HG03025 (cell line): ENCODE data around the gene CSGALNACT2.

Source experiments
- ATAC-seq: cut with Tn5 transposase; IDR thresholded peaks from one replicate; pipeline ENCODE4 v1.9.1; 2021; ENCODE audit warnings: mild to moderate bottlenecking, moderate library complexity; ENCODE audit not compliant: unreplicated experiment, low FRiP score

CSGALNACT2 gene

DNA sequence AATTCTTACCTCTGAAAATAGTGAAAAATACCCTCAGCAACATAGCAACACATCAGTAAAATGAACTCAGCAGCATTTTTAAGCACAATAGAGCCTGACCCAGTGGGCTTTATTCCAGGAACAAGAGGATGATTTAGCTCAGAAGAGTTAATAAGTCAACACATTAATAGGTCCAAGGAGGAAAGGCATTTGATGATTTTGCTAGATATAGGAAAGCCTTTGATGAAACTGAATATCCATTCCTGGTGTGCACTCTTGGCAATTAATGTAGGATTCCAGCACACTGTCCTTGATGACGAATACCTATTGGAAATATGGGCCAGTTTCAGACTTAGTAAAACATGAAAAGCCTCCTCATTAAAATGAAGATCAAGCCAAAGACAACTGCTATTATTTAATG lies 86.1 kb downstream of the CSGALNACT2 start:
- ATAC-seq, result no peak

DNA sequence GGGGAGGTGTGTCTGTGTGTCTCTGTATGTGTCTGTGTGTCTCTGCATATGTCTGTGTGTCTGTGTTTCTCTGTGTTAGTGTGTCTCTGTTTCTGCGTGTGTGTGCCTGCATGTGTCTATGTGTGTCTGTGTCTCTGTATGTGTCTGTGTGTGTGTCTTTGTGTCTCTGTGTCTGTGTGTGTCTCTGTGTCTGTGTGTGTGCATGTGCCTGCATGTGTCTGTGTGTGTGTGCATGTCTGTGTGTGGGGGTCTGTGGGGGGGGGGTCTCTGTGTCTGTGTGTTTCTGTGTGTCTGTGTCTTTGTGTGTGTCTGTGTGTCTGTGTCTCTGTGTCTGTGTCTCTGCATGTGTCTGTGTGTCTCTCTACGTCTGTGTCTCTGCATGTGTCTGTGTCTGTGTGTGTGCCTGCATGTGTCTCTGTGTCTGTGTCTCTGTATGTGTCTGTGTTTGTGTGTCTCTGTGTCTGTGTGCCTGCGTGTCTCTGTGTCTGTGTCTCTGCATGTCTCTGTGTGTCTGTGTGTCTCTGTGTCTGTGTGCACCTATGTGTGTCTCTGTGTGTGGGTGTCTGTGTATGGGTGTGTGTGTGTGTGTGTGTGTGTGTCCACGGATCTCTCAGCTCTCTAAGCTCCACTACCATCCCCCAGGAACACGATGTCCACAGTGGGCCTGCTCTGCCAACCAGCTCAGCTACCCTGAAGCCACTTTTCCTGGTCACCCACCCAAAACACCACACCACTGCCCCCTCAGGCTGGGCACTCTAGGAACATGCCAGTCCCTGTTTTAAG lies 87.0 kb downstream of the CSGALNACT2 start:
- no peak for ATAC-seq

DNA sequence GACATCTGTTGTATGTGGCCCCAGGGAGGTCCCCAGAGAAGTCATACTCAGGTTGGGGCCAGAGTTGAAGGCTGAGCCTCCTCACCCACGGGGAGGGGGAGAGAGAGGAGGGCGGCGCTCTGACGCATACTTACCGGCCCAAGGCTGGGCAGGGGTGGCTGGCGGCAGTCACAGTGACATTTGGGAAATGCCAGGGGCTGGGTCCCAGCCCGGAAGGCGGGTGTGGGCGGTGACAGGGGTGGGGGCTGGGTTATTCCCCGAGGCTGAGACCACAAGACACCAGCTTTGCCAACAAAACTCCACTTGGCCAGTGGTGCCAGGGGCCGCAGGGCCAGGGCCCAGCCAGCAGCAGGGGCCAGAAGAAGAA lies 87.5 kb downstream of the CSGALNACT2 start:
- no peak for ATAC-seq

DNA sequence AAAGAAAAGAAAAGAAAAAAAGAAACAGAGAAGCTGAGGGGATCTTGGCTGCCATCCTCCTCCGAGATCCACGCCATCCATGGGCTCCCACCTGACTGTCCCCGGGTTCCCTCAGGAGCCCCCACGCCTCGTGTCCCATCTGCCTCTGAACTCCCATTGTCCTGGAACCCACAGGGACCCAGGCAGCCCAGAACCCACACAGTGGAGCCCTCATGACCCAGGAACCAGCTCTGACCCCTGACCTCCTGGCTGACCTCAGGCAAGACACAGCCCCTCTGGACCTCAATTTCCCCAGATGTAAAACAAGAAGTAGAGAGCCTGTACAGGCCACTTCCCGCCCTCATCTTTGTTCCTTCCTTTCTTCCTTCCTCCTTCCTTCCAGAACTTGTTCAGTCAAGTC lies 88.2 kb downstream of the CSGALNACT2 start:
- no peak for ATAC-seq

DNA sequence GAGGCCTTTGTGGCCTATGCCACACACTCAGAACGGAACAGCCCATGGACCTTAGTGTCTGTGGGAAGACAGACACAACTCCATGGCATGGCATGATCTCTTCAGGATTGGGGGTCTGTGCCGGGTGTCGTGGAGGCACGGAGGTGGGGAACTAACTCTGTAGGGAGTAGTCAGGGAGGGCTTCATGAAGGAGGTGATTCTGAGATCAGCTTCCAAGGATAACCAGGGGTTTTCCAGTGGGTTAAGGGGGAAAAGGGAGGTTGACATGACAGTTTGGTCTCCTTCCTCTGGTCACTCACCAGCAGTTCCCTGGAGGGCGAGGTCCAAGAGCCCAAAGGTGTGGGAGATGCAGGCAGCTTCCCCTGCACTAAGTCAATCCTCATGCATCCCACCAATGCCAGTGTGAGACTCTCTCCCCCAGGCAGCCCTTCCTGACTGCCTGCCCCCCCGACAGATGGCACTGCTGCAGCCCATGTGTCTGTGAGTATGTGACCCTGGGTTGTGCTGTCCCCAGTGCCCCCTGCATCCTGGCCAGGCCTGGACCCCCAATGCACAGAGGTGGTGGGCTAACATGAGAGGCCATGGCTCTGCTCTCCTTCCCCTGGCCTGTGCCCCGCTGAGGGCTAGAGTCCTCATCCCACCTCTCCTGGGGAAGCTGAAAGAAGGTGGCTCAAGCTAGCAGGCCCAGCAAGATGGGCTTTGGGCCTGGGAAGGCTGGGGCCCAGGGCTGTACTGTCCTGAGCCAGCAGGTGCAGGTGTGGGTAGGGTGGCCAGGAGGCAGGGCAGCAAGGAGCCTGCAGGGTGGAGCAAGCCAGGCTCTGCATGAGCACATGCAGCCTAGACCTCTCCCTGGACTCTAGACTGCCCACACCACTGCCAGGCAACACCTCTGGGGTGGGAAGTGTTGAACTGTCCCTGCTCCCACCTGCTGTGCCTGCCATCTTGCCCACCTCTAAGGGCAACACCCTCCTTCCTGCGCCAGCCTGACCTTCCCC lies 88.9 kb downstream of the CSGALNACT2 start:
- ATAC-seq, result no peak

DNA sequence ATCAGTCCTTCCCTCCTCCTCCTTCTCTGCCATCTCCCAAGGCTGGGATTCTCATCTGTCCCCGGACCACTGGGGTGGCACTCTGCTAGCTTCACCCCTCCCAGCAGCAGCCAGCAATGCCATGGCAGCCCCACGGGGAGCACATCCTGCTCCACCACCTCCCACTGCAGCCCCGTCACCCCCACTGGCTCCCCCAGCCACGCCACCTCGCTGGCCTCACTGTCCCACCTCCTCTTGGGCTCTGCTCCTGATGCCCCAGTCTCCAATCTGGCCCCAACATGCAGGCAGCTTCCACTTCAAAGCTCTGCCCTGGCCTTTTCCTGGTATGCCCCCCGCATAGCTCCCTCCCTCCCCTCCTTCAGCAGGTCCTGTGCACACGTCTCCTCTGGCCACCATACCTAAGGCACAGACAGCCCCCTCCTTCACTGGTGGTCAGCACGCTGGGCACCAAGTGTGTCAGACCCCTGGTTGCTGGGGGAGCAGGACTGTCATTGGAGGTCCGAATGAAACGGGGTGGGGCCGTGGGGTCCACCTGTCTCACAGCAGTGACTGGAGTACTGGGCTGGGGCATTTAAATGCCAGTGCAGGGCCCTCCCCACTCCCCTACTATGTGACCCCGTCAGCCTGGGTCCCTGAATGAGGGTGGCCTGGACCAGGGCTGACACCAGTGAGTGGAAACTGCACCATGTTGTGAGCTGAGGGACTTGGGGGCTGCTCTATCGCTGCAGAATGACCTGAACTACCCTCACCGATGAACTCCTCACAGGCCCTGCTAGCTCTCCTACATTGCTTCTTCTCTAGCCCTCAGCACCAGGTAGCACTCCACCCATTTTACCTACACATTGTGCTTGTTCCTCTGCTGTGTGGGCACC lies 89.9 kb downstream of the CSGALNACT2 start:
- no peak for ATAC-seq

DNA sequence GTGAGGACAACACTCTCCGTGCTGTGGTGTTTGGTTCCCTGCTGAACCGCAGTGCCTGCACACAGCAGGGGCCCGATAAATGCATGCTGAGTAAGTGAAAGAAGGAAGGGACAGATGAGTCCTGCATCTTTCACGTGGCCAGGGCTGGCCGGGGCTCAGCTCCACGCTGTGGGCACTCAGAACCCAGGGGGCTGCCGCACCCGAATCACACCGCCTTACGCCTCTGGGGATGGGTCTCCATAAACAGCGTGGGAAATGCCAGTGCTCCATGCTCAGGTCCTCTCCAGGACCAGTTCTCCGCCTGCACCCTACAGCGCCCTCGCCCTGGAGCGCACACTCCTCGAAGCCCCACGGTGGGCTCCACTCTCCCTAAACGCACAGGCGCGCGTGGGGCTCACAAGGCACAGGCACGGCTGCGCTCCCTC lies 90.5 kb downstream of the CSGALNACT2 start:
- no peak for ATAC-seq

DNA sequence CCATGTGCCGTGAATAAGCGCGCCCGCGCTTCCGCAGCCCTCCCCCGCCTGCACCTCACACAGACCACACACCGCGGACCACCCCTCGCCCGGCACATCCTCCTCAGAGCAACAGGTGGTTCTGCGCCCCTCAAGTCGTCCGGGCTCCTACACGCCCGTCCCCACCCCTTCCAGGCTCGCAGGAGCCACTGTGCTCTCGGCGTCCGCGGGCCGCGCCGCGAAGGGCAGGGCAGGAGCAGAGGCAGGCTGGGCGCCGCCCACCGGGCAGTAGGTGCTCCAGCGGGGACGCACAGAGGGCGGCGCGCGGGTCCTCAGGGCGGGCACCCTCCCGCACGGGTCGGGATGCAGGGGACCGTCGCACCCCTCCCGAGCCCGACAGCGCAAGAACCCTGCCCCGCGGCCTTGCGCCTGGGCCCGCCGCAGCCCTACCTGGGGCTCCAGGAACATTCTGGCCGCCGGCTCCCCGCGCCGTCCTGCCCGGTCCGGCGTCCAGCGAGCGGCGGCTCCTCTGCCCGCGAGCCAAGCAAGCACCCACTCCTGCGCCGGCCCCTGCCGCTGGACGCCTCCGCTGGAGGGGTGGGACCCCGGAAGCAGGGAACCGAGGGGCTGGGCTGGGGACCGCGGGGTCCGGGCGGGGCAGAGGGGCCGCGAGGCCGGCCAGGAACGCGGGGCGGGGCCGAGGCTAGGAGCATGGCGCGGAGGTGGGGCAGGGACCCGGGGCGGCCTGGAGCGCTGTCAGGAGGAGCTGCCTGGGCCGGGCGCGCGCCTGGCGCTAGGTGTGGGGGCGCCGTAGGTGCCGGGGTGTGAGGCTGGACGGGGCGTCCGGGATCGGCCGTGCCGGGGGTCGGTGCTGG lies 91.2 kb downstream of the CSGALNACT2 start:
- ATAC-seq, result no peak

DNA sequence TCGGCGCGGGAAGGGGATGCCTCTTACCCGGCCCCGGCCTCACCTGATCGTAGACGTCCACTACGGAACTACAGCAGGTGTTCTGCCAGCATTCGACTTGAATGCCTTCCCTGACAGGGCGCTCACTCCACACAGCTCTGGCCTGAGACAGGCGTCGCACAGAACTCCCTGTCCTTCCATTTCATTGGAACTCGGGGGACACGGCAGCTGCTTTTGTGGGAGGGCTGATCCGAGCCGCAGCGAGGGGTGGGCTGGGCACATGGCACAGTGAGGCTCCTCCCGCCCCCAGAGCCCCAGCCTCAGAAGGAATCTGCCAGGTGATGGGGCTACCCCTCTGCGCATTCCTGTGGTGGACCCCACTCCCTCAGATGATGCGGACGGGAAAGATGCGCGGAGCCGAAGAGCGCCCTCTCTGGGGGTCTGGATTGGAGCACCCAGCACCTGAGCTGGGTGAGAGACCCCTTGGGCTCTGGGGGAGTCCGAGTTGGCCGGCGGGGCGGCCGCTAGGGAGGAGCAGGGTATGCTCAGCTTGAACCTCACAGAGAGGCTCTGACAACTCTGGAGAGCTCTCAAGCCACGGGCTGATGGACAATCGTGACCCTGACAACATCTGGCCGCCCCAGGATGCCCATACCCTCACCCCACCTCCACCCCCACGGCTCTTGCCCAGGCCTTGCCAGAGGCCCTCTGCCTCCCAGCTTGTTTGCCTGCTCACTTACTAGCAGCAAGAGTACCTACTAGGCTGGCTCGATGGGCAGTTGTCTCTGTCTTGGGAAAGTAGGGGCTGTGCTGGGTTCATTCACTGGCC lies 92.1 kb downstream of the CSGALNACT2 start:
- no peak for ATAC-seq

DNA sequence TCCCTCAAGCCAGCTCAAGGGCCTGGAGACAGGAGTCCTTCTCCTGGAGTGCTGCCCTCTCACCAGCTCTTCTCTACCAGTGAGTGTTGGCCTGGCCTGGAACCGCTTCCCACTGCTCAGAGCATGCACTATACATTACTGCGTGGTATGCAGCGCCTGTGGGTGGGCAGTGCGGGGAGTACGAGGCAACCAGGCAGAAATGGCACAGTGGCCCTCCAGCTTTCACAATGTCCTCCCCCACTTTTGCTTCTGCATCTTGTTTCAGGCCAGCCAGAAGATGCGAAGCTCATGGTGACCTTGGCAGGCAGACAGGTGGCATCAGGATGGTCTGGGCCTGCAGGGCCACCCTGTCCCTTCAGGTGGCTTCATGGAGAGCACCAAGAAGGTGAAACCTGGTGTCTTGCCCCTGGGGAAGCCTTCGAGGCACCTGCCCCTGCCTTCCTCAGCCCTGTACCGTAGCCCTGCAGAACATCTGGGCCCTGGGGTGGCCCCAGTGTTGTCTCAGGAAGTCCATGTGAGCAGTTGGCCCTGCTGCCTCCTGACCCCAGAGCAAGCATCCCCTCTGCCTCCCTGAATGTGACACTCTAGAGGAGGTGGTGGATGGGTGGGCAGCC lies 92.8 kb downstream of the CSGALNACT2 start:
- ATAC-seq, result no peak

DNA sequence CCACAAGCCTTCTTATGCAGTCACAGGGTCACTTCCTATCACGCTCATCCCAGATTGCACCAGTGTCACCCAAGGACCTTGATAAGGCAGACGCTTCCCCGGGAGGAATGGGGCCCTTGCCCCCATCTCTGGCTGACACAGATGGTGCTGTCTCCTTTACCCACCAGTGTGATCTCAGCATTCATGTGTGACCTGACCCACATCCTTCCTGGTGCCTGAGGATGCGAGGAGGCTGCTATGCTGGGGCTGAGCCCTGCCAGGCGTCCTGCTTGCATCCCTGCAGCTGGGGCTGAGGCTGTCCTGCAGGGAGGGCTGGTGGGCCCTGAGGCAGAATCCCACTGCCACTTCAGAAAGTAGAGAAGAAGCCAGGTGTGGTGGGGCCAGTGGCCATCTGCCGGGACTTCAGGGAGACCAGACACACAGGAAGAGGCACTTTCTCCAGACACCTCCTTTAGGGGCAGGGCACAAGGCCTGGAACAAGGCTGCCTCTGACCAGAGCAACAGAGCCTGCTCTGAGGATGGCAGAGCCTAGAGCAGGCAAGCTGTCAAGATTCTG lies 93.4 kb downstream of the CSGALNACT2 start:
- no peak for ATAC-seq

DNA sequence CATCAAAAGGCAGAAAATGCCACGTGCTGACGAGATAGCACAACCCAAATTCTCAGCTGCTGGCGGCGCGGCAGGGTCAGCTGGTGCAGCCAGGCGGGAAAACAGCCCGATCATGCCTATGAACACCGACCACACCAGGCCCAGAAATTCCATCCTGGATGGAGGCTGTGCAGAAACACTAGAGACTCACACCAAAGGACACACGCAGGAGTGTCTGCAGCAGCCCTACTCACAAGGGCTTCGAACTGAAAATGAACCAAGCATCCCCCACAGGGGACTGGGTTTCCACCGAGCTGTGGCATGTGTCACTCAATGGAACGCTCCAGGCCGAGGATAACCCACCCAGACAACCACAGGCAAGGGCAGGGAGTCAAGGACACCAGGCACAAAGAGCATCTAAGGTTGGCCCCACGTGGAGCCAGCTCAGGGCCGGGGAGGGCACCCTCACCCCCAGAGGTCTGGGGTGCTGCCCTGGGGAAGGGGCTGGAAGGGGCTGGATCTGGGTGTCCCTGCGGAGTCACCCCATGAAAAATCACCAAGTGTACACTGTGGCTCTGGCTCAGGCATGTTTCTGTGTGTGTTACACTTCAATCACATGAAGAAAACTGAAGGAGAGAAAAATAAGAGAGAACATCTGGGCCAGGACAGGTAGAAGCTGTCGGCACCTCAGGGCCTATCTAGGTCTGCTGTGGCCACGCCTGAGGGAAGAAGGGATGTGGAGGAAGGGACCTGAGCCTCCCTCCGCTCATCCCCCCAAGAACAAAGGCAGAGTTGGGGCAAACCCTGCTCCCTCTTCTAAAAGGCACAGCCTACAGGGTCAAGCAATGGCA lies 95.6 kb downstream of the CSGALNACT2 start:
- ATAC-seq, result no peak

DNA sequence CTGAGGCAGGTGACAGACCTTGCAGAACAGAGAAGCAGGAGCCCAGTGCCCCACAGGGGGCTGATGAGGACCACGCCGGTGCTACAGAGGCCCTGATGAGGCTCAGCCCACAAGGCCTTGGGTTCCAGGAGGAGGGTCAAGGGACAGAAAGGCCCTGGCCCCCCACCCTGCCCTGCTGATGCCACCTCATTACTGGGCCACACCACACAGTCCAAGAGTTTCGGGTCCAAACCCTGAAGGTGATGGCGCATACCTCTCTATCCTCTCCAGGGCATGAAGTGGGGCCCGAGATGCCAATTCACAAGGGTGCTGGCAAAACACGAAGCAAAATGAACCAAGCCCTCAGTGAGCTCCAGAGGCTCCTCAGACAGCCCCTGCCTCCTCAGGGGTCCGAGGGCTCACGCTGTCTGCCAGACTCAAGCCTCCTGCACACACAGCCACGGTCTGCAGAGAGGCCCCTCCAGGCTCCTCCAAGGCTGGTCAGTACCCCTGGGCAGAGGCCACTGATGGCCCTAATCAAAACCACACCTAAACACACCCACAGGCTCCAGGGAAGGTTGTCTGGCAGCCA lies 96.3 kb downstream of the CSGALNACT2 start:
- ATAC-seq, result no peak
